AG09309 (cell line): Measurements from ENCODE around the gene SIGLEC12.

Experiments used
- DNase-seq: peaks from one replicate; pipeline ENCODE4 v3.0.0-alpha.2; 2010; ENCODE audit warnings: low read depth
- H3K4me3 ChIP-seq: 2 replicates; pipeline ENCODE4 v1.5.1; 2011; ENCODE audit warnings: mild to moderate bottlenecking, low read depth, low read length, moderate library complexity; ENCODE audit not compliant: control insufficient read depth
- CTCF ChIP-seq: IDR thresholded peaks from 2 replicates; pipeline ENCODE4 v1.5.1; 2011; ENCODE audit warnings: mild to moderate bottlenecking, low read depth, low read length, inconsistent platforms; ENCODE audit not compliant: insufficient read depth, control insufficient read depth; ENCODE audit errors: missing control alignments

SIGLEC12 gene

GRCh38 chr19:51501594-51502263 lies at the start of gene SIGLEC12:
Gene SIGLEC12, minus strand, starts transcription at chr19:51501800. Its CDS starts 67 bp downstream, at chr19:51501733.
- no peak for TF ChIP-seq CTCF
- no peak within 1 kb of the TSS for H3K4me3 ChIP-seq
- DNase-seq: no peak

DNA sequence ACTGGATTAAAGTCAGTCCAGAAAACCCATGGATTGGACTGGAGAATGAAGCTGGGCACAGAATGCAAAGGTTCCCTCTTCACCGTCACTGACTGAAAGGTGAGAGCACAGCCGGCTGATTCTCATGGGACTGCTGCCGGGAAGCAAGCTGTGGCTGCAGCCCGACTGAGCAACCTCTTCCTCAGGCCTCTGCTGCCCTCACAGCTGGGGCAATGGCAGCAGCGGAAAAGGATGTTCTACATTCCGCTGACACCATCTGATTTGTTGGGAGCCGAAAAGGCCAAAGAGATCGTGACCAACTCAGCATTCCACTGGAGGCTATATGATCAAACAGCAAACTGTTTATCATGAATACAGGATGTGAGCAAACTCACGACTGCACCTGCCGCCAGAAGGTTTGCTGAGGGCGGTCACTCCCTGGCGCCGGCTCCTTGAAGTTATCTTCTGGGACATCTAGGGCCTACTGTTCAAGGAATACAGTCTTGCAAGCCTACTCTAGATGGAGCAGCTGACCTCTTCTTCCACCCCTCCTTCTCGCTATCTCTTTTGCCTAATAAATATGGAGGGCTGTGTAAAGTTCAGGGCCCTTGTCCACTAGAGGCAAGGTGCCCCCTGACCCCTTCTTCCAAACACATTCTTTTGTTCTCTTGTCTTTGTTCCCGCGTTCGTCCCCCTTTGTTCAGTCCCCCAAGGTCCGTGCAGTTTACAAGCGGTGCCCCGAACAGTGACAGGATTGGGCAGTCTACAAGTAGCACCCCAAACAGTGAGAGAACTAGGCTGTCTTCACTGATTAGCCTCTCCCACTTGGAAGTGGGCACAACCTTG lies 49.5 kb upstream of the SIGLEC12 start:
- TF ChIP-seq CTCF: no peak
- DNase-seq: no peak
- H3K4me3 ChIP-seq: no peak overlapping the region

- DNase-seq: no peak
- H3K4me3 ChIP-seq: no peak overlapping the region
- TF ChIP-seq CTCF: no peak
These were observed 48.1 kb upstream of the SIGLEC12 start for GRCh38 chr19:51549533-51550324.

DNA sequence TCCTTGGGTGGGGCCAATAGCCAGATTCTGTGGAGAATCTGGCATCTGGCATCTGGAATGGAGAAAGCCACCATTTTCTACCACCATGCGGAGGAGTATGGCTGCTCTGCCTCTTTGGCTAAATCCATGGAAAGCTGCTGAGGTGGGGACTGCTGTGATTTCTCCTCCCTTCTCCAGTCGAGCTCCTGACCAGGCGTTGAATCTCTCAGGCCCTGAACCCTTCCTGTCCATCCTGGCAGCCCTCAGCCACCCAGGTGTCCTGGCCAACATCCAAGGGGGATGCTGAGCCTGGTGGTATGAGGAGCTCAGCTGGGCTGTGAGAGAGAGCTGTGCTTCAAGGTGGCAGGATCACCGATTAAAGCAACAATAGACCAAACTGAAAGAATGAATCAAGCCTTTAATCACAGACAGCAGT lies 47.3 kb upstream of the SIGLEC12 start:
- DNase-seq: no peak
- H3K4me3 ChIP-seq: no peak overlapping the region
- TF ChIP-seq CTCF: no peak

DNA sequence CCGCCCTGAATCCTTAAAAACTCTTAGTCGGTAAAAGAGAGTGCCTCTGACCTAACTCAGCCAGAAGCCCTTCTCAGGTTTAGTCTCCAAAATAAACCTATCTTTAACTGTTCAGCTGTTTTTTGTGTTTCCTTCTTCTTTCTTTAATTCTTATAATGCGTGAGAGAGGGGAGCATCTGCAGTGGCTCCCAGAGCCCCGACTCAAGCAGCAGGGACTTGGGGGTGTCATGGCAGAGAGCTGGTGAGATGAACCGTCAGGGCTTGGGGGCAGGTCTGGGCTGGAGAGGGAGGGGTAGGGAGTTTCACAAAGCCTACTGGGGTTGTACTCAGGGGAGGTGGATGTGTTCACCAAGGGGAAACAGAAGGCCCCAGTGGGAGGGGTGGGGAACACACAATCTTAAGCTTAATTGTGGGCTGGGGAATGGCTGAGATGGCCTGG lies 46.6 kb upstream of the SIGLEC12 start:
- DNase-seq: no peak
- TF ChIP-seq CTCF: no peak
- no peak overlapping the region for H3K4me3 ChIP-seq

GRCh38 chr19:51547397-51548212 lies 46.0 kb upstream of the SIGLEC12 start:
- no peak for DNase-seq
- no peak overlapping the region for H3K4me3 ChIP-seq
- no peak for TF ChIP-seq CTCF
